SKM-1 treated with dmso at 0.1 percent for 144 hours (cell line): ENCODE data around the gene GNB4.

ENCODE experiments used
- DNase-seq: peaks from one replicate; lab custom pipeline; 2025; ENCODE audit not compliant: unreplicated experiment; lab: John Stamatoyannopoulos, UW

GNB4 gene

GRCh38 chr3:179373938-179374337 is 77.3 kb downstream of the GNB4 start:
- no peak for DNase-seq

DNA sequence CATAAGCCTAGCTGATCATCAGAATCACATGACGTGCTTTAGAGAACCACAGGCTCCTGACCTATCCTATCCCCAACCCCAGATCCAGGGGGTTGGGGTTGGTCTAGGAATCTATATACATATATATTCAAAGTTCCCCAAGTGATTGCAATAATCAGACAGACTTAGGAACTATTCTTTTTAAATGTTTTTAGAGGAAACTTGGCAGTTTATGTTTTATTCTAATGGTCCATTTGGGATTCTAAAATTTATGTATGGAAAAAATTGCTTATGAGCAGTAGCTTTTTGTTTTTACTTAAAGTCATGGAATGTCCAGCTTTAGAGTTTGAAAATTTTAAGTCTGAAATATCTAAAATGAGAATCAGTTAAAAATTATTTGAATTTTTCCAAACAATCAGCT is 81.6 kb downstream of the GNB4 start:
- no peak for DNase-seq

DNA sequence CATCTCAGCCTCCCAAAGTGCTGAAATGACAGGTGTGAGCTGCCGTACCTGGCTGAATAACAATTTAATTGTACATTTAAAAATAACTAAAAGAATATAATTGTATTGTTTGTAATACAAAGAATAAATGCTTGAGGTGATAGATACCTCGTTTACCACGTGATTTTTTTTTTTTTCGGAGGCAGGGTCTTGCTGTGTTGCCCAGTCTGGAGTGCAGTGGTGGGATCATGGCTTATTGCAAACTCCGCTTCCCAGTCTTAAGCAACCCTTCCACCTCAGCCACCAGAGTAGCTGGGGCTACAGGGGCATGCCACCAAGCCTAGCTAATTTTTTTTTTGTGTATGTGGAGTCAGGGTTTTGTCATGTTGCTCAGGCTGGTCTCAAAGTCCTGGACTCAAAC is 87.9 kb downstream of the GNB4 start:
- no peak for DNase-seq

DNA sequence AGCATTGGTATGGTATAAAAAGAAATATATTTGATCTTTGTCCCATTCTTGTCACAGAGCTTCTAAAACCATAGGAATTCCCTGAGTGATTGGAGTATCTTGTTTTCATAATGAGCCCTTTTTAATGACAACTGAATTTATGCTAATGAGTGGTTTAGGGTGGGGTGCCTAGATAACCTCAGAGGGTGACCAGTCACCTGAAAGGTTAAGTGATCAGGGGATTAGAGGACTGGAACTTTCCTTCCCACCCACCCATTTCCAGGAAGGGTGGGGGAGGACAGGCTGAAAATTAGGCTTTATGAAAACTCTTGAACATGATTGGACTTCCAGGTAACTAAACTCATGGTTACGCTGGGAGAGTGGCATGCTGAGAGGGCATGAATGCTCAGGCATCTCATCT is 95.3 kb downstream of the GNB4 start:
- no peak for DNase-seq

GRCh38 chr3:179348325-179349013 is 102.8 kb downstream of the GNB4 start:
- peak; percentile 62 for DNase-seq

DNA sequence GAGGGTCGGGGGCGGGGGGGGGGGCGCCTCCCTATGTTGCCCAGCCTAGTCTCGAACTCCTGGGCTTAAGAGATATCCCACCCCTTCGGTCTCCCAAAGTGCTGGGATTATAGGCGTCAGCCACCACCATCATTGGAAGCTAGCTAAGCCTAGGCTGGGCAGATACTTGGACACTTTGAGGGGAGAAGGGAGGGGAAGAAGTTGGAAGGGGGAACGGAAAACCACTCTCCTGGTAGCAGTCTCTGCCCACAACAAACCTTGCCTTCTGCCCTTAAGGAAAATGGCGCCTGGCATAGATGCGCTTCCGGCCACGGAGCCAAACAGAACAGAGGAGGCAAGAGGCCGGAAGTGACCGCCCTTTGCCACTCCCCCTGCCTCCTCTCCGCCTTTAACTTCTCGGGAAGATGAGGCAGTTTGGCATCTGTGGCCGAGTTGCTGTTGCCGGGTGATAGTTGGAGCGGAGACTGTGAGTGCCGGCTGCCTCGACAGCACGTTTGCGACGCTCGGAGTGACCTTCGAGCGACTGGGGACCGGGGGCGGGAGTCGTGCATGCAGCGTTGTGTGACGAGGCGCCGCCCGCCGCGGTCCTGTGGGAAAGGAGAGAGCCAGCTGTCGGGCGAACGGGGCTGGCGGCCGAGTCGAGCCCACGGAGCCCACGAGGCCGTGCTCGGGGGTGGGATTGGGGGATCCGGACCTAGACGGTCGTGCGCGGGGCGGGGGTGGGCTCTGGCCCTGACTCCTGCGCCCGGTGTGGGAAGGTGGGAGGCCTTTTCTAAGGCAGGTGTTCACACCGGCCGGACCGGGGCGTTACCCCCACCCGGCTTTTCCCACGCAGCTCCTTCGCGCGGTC is 103.7 kb downstream of the GNB4 start, which contains the start of gene MFN1:
Gene MFN1, plus strand, starts transcription at position 365 of the 850 bp plus-strand sequence. CDS start 1,143 bp downstream, outside the sequence.
- DNase-seq = peak; percentile 92
